OCI-LY3 (cell line): ENCODE results near the gene YAP1.

Experiments
- H2AFZ ChIP-seq: fragments of 200-600, 300-600 bp; shearing (Covaris generic); 2 replicates; pipeline ENCODE4 v1.6.0; 2014; ENCODE audit warnings: antibody characterized with exemption, low read depth, low read length
- H3K27ac ChIP-seq: fragments of 200-600, 300-600 bp; sonication (generic); 2 replicates; pipeline ENCODE4 v1.5.1; 2014; ENCODE audit warnings: mild to moderate bottlenecking, low read length, moderate library complexity, mixed read lengths
- H3K27me3 ChIP-seq: fragments of 200-600, 300-600 bp; sonication (generic); 2 replicates; pipeline ENCODE4 v1.6.1; 2014; ENCODE audit warnings: low read depth, low read length, mixed read lengths
- H3K36me3 ChIP-seq: fragments of 200-600, 300-600 bp; sonication (generic); replicated peaks from 2 replicates; pipeline ENCODE3; 2014; ENCODE audit warnings: low read depth, low read length, mixed read lengths
- H3K4me1 ChIP-seq: fragments of 300-600, 200-600 bp; sonication (generic); 2 replicates; pipeline ENCODE4 v1.6.1; 2014; ENCODE audit warnings: low read length, mixed read lengths
- H3K4me2 ChIP-seq: fragments of 200-600, 300-600 bp; sonication (generic); 2 replicates; pipeline ENCODE4 v1.6.1; 2014; ENCODE audit warnings: low read length, mixed read lengths
- H3K4me3 ChIP-seq: fragments of 300-600, 200-600 bp; sonication (generic); 2 replicates; pipeline ENCODE4 v1.5.1; 2014; ENCODE audit warnings: antibody characterized with exemption, mild to moderate bottlenecking, low read length, moderate library complexity
- H3K79me2 ChIP-seq: fragments of 300-600, 200-600 bp; shearing (Covaris generic); 2 replicates; pipeline ENCODE4 v1.6.1; 2014; ENCODE audit warnings: mild to moderate bottlenecking, low read length, mixed read lengths
- H3K9ac ChIP-seq: fragments of 300-600, 200-600 bp; shearing (Covaris generic); 2 replicates; pipeline ENCODE4 v1.6.0; 2014; ENCODE audit warnings: mild to moderate bottlenecking, low read length, moderate library complexity
- H3K9me3 ChIP-seq: fragments of 200-600, 300-600 bp; shearing (Covaris generic); 2 replicates; pipeline ENCODE4 v1.6.1; 2014; ENCODE audit warnings: low read length, mixed read lengths; ENCODE audit not compliant: insufficient read depth
- H4K20me1 ChIP-seq: fragments of 200-600, 300-600 bp; sonication (generic); 2 replicates; pipeline ENCODE4 v1.6.1; 2016; ENCODE audit warnings: low read length, mixed read lengths; ENCODE audit not compliant: insufficient read depth
- EZH2phosphoT487 ChIP-seq: fragments of 200-600 bp; shearing (Covaris generic); IDR thresholded peaks from 2 replicates; pipeline ENCODE4 v1.6.1; 2018; ENCODE audit warnings: antibody characterized with exemption, mixed run types, low read depth
- TF ChIP-seq, protein P1 (sequence below): fragments of 200-600, 300-600 bp; sonication (generic); IDR thresholded peaks from 2 replicates; pipeline ENCODE4 v1.5.1; 2014; ENCODE audit warnings: antibody characterized with exemption, low read length, low read depth

The YAP1 gene

DNA sequence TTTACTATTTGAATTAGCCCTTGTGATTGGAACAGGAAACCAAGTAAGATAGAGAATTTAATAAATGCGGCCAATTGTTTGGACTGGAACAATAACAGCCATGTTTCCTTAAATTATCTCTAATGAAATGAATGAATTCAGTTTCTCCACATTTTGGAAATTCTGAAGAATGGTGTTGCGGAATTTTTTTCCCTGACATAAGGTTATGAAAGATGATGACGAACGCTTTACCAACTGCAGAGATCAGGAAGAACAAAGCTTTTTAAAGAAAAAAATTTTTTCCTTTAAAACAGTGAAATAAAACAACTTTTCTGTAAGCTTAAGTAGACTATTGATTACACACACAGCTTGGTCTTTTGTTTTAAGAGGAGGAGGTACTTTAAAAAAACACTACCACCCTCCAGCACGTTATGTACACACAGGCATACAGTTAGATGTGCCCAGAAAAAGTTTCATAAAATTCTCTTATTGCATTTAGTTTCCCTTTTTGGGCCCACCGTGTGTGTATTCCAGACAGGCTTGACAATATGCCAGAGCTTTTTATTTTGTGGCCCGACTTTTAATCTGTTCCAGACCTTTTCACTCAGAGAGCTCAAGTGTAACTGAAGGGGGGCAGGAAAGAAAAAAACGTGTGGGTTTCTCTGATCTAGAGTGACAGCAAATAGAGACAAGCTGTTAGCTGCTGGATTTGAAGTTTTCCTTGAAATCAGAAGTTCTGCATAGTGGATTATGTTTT lies 77.3 kb downstream of the YAP1 start:
- no peak overlapping the region for H3K9ac ChIP-seq
- no peaks in the 10 kb centered on the region for H3K79me2 ChIP-seq
- H4K20me1 ChIP-seq = no peaks in the 10 kb centered on the region
- no peak overlapping the region for H3K4me3 ChIP-seq
- no peaks in the 10 kb centered on the region for H3K27me3 ChIP-seq
- H3K4me2 ChIP-seq = no peak overlapping the region
- H3K36me3 ChIP-seq = no peaks in the 10 kb centered on the region
- no peaks in the 10 kb centered on the region for H3K9me3 ChIP-seq
- H3K27ac ChIP-seq = no peak overlapping the region
- TF ChIP-seq, protein P1, sequence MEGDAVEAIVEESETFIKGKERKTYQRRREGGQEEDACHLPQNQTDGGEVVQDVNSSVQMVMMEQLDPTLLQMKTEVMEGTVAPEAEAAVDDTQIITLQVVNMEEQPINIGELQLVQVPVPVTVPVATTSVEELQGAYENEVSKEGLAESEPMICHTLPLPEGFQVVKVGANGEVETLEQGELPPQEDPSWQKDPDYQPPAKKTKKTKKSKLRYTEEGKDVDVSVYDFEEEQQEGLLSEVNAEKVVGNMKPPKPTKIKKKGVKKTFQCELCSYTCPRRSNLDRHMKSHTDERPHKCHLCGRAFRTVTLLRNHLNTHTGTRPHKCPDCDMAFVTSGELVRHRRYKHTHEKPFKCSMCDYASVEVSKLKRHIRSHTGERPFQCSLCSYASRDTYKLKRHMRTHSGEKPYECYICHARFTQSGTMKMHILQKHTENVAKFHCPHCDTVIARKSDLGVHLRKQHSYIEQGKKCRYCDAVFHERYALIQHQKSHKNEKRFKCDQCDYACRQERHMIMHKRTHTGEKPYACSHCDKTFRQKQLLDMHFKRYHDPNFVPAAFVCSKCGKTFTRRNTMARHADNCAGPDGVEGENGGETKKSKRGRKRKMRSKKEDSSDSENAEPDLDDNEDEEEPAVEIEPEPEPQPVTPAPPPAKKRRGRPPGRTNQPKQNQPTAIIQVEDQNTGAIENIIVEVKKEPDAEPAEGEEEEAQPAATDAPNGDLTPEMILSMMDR = no peak
- TF ChIP-seq EZH2phosphoT487 = no peak
- no peaks in the 10 kb centered on the region for H3K4me1 ChIP-seq
- H2AFZ ChIP-seq = no peak overlapping the region

DNA sequence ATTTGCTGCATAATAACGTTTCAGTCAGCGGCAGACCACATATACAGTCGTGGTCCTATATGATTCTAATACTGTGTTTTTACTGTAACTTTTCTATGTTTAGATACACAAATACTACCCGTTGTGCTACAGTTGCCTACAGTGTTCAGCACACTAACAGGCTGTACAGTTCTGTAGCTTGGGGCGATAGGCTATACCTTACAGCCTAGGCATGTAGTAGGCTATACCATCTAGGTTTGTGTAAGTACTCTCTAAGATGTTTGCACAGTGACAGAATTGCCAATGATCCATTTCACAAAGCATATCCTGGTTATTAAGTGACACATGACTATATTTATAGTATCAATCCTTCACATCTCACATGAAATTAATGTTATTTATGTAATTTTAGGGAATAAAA lies 78.2 kb downstream of the YAP1 start:
- no peaks in the 10 kb centered on the region for H3K79me2 ChIP-seq
- H3K4me2 ChIP-seq = no peak overlapping the region
- H2AFZ ChIP-seq = no peak overlapping the region
- no peak overlapping the region for H3K27ac ChIP-seq
- no peaks in the 10 kb centered on the region for H3K36me3 ChIP-seq
- H3K9me3 ChIP-seq = no peaks in the 10 kb centered on the region
- no peaks in the 10 kb centered on the region for H3K4me1 ChIP-seq
- no peaks in the 10 kb centered on the region for H3K27me3 ChIP-seq
- no peaks in the 10 kb centered on the region for H4K20me1 ChIP-seq
- no peak overlapping the region for H3K4me3 ChIP-seq
- H3K9ac ChIP-seq = no peak overlapping the region
- TF ChIP-seq, protein P1 = no peak
- no peak for TF ChIP-seq EZH2phosphoT487

DNA sequence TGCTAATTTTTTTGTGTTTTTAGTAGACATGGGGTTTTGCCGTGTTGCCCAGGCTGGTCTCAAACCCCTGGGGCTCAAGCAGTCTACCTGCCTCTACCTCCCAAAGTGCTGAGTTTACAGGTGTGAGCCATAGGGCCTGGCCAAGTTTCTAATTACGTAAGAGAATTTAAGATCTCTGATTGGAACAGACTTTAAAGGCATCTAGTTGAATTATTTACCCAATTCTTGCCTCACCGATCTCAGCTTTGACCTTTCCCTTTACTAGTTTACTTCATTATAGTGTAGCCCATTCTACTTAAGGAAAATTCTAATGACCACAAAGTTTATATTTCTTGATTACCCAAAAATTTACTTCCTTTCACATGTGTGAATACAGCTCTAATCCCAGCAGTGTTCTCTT lies 81.6 kb downstream of the YAP1 start:
- H3K9ac ChIP-seq = no peak overlapping the region
- no peak overlapping the region for H3K27ac ChIP-seq
- H3K79me2 ChIP-seq = no peaks in the 10 kb centered on the region
- H4K20me1 ChIP-seq = no peaks in the 10 kb centered on the region
- H3K4me2 ChIP-seq = no peak overlapping the region
- TF ChIP-seq, protein P1 = no peak
- no peak for TF ChIP-seq EZH2phosphoT487
- no peak overlapping the region for H2AFZ ChIP-seq
- no peaks in the 10 kb centered on the region for H3K9me3 ChIP-seq
- no peaks in the 10 kb centered on the region for H3K36me3 ChIP-seq
- no peak overlapping the region for H3K4me3 ChIP-seq
- H3K27me3 ChIP-seq = no peaks in the 10 kb centered on the region
- H3K4me1 ChIP-seq = no peaks in the 10 kb centered on the region

DNA sequence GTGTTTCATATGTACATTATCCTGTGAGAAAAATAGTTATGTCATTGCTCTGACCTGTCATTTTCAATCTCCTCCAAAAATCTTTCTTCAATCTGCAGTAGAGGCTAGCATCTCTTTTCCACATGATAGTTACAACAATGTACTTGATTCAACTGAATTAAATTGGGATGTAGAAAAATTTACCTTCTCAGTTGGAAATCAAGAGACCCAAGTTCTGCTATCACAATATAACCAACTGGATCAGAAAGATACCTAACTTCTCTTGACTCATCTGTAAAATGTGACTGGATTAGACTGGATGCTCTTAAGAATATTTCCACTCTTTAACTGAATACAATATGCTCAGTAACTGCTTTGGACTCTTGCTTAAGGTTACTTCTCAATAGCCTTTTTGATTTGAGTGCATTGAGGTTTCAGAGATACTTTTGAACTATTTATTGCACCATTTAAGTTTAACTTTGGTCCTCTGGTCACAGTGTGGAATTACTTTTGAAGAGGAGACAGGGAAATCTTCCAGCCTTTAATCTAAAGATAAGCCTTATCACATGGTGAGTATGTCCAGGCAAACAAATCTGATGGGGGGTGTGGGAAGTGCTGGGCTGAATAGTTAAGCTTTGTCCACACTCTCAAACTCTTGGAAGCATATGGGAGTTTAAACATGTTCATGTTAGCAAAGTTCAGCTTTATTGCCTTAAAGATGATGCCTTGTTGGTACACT lies 82.3 kb downstream of the YAP1 start:
- H2AFZ ChIP-seq = no peak overlapping the region
- no peak overlapping the region for H3K4me3 ChIP-seq
- H3K4me1 ChIP-seq = no peaks in the 10 kb centered on the region
- H3K4me2 ChIP-seq = no peak overlapping the region
- H3K9ac ChIP-seq = no peak overlapping the region
- H3K9me3 ChIP-seq = no peaks in the 10 kb centered on the region
- TF ChIP-seq, protein P1 = no peak
- TF ChIP-seq EZH2phosphoT487 = no peak
- no peak overlapping the region for H3K27ac ChIP-seq
- H3K36me3 ChIP-seq = no peaks in the 10 kb centered on the region
- H3K79me2 ChIP-seq = no peaks in the 10 kb centered on the region
- no peaks in the 10 kb centered on the region for H3K27me3 ChIP-seq
- no peaks in the 10 kb centered on the region for H4K20me1 ChIP-seq
